ENCODE data around the gene MAML2.

Gene MAML2

GRCh38 chr11:96203567-96204365 lies 139.2 kb downstream of the MAML2 start:
- no peak overlapping the region for H3K4me3 ChIP-seq (ENCODE audit: low read depth, low read length)
- TF ChIP-seq CTCF (IDR thresholded peaks at IDR 0.05; ENCODE audit: low read depth, low read length, missing control alignments), result no peak
- DNase-seq (ENCODE audit: low read depth), result no peak

- no peak for DNase-seq (ENCODE audit: low read depth)
- no peak overlapping the region for H3K4me3 ChIP-seq (ENCODE audit: low read depth, low read length)
- TF ChIP-seq CTCF (IDR thresholded peaks at IDR 0.05; ENCODE audit: low read depth, low read length, missing control alignments), result no peak
Observed at GRCh38 chr11:96200243-96200642, 142.8 kb downstream of the MAML2 start.

GRCh38 chr11:96199563-96200025 lies 143.4 kb downstream of the MAML2 start:
- no peak for DNase-seq (ENCODE audit: low read depth)

GRCh38 chr11:96197801-96198701 lies 144.9 kb downstream of the MAML2 start:
- DNase-seq (ENCODE audit: low read depth), result no peak
- TF ChIP-seq CTCF (IDR thresholded peaks at IDR 0.05; ENCODE audit: low read depth, low read length, missing control alignments), result no peak
- H3K4me3 ChIP-seq (ENCODE audit: low read depth, low read length), result no peak overlapping the region

More at GRCh38 chr11:96199563-96200025, 143.4 kb downstream of the MAML2 start:
- TF ChIP-seq CTCF (IDR thresholded peaks at IDR 0.05; ENCODE audit: low read depth, low read length, missing control alignments), result no peak
- H3K4me3 ChIP-seq (ENCODE audit: low read depth, low read length), result no peak overlapping the region

- no peak for TF ChIP-seq CTCF (IDR thresholded peaks at IDR 0.05; ENCODE audit: low read depth, low read length, missing control alignments)
- H3K4me3 ChIP-seq (ENCODE audit: low read depth, low read length), result no peak overlapping the region
- DNase-seq (ENCODE audit: low read depth), result no peak
Observed at GRCh38 chr11:96197103-96197502, 145.9 kb downstream of the MAML2 start.

- H3K4me3 ChIP-seq (ENCODE audit: low read depth, low read length), result no peak overlapping the region
- TF ChIP-seq CTCF (IDR thresholded peaks at IDR 0.05; ENCODE audit: low read depth, low read length, missing control alignments), result no peak
- no peak for DNase-seq (ENCODE audit: low read depth)
Observed at GRCh38 chr11:96196181-96196662, 146.8 kb downstream of the MAML2 start.

Measured in GM12864 (cell line).